Right ventricle myocardium superior (tissue), 1 donor: ENCODE measurements around the gene NPAS3. TPM values are rescaled to one million over a fixed set of nuclear protein-coding genes. Genes with fewer than 3 reads are reported as not detected.
A peak's percentile ranks its signal among the peaks of the same experiment; 100 is the strongest.

Experiments
- ATAC-seq: fragments of 200-7000 bp; cut with Tn5 transposase; one replicate; pipeline ENCODE4 v1.9.1; 2020; ENCODE audit warnings: mild to moderate bottlenecking; ENCODE audit not compliant: poor library complexity
- DNase-seq: peaks from one replicate; pipeline ENCODE4 v3.0.0-alpha.2; 2020
- intact Hi-C: fragments of 100-400 bp; cut with DNase I; formaldehyde crosslinking; loops from one replicate; pipeline ENCODE4 v1.11.2; 2022
- total RNA-seq: library from RNA; stranded (reverse); fragmentation: NEBNext Ultra II Directional; extraction: Animal tissue kit (Norgen Biotek cat#: 25700); gene quantifications from one replicate; pipeline ENCODE4 v1.2.1, GENCODE V29; 2021
- donor health status: DM: no; HTN: yes; CAD: no; lungs with severe emphysema.

The NPAS3 gene
- total RNA-seq, 1 donor from 2014 or later: 1.7 TPM

GRCh38 chr14:33461036-33461435, 522.4 kb downstream of the NPAS3 start:
- intact Hi-C loops: no loop called here
- ATAC-seq: no peak
- no peak for DNase-seq

- ATAC-seq: no peak
- no peak for DNase-seq
- intact Hi-C loops: no loop called here
Measured at GRCh38 chr14:33463731-33464130, 525.1 kb downstream of the NPAS3 start.

- ATAC-seq: no peak
- no peak for DNase-seq
- intact Hi-C loops: no loop called here
Measured at GRCh38 chr14:33464254-33464962, 525.7 kb downstream of the NPAS3 start.

GRCh38 chr14:33465846-33466700, 527.4 kb downstream of the NPAS3 start:
- ATAC-seq: no peak
- intact Hi-C loops: no loop called here
- DNase-seq: no peak

- ATAC-seq: no peak
Measured at GRCh38 chr14:33467971-33468370, 529.3 kb downstream of the NPAS3 start.

GRCh38 chr14:33469898-33470297, 531.2 kb downstream of the NPAS3 start:
- DNase-seq: no peak
- ATAC-seq: no peak
- intact Hi-C loops: no loop called here

More at GRCh38 chr14:33467971-33468370, 529.3 kb downstream of the NPAS3 start:
- no peak for DNase-seq
- intact Hi-C loops: no loop called here

GRCh38 chr14:33471776-33472175, 533.1 kb downstream of the NPAS3 start:
- no peak for ATAC-seq
- no peak for DNase-seq
- intact Hi-C loops: no loop called here

GRCh38 chr14:33475623-33476022, 536.9 kb downstream of the NPAS3 start:
- intact Hi-C loops: no loop called here
- no peak for DNase-seq
- ATAC-seq: no peak

GRCh38 chr14:33477797-33478196, 539.1 kb downstream of the NPAS3 start:
- no peak for DNase-seq
- intact Hi-C loops: no loop called here
- ATAC-seq: no peak

- DNase-seq (no peak), ATAC-seq (no peak)
- intact Hi-C loops: no loop called here
Measured at GRCh38 chr14:33480071-33480886, 541.6 kb downstream of the NPAS3 start.

- no peak for DNase-seq
- no peak for ATAC-seq
- intact Hi-C loops: no loop called here
Measured at GRCh38 chr14:33480887-33481184, 542.2 kb downstream of the NPAS3 start.

GRCh38 chr14:33483110-33483509, 544.4 kb downstream of the NPAS3 start:
- no peak for ATAC-seq
- intact Hi-C loops: no loop called here
- DNase-seq: no peak

- intact Hi-C loops: no loop called here
- ATAC-seq: no peak
- no peak for DNase-seq
Measured at GRCh38 chr14:33483541-33483940, 544.9 kb downstream of the NPAS3 start.

- ATAC-seq (peak; percentile 71), DNase-seq (no peak)
- intact Hi-C loops: no loop called here
Measured at GRCh38 chr14:33484264-33484663, 545.6 kb downstream of the NPAS3 start.

- intact Hi-C loops: no loop called here
- ATAC-seq: no peak
- no peak for DNase-seq
Measured at GRCh38 chr14:33486332-33486890, 547.7 kb downstream of the NPAS3 start.

- intact Hi-C loops: no loop called here
- no peak for ATAC-seq
- DNase-seq: no peak
Measured at GRCh38 chr14:33488582-33488981, 549.9 kb downstream of the NPAS3 start.

- ATAC-seq: no peak
- intact Hi-C loops: no loop called here
Measured at GRCh38 chr14:33490555-33490954, 551.9 kb downstream of the NPAS3 start.

GRCh38 chr14:33491112-33491511, 552.4 kb downstream of the NPAS3 start:
- ATAC-seq (no peak), DNase-seq (no peak)
- intact Hi-C loops: no loop called here

More at GRCh38 chr14:33490555-33490954, 551.9 kb downstream of the NPAS3 start:
- no peak for DNase-seq

GRCh38 chr14:33492491-33492890, 553.8 kb downstream of the NPAS3 start:
- DNase-seq (no peak), ATAC-seq (no peak)
- intact Hi-C loops: no loop called here
